Tibial nerve (tissue), 4 donors: ENCODE measurements around the gene RNF220.

ENCODE experiments used
- CTCF ChIP-seq, 5 experiments: fragments of 200-600 bp in 3 of 5; fragments of 450-650 bp in 2 of 5; sonication (generic) in 3 of 5; IDR thresholded peaks; one replicate each; pipeline ENCODE4 v1.5.1; 2016 to 2019; ENCODE audit warnings: antibody characterized with exemption in 5 of 5, mild to moderate bottlenecking in 3 of 5, moderate library complexity in 2 of 5
- EP300 ChIP-seq, 2 donors: sonication (generic); formaldehyde crosslinking; IDR thresholded peaks; one replicate each; pipeline ENCODE4 v1.6.1; 2017; ENCODE audit warnings: antibody characterized with exemption in 2 of 2, mild to moderate bottlenecking in 1 of 2

- TF ChIP-seq CTCF (IDR thresholded peaks at IDR 0.05) (peak; percentile 88 to 96 (median 92)), EP300 (IDR thresholded peaks at IDR 0.05) (no peak)
Observed at GRCh38 chr1:44652445-44653106, 247.5 kb downstream of the RNF220 start.
